Measurements from ENCODE around the gene IRAG1. TPM values are rescaled to one million over a fixed set of nuclear protein-coding genes. Genes with fewer than 3 reads are reported as not detected.

Gene IRAG1
- total and polyA plus RNA-seq, 2 of the 13 experiments (the other 11 are each of a cell fraction or from before 2014, with no cell fraction given): 0.13 to 0.20 TPM

GRCh38 chr11:10735481-10736475 lies 42.2 kb upstream of the IRAG1 start (continued):
- TF ChIP-seq ZNF33B (CRISPR knock-in tag; IDR thresholded peaks at IDR 0.05) (0 out of 2 replicates have a peak, but pooled peaks have one; percentile 39), ZNF564 (CRISPR knock-in tag; IDR thresholded peaks at IDR 0.05) (no peak), MIER3 (CRISPR knock-in tag; IDR thresholded peaks at IDR 0.05; ENCODE audit: borderline replicate concordance) (peak; percentile 61; the same call in 1 of the 2 replicates), ZNF615 (CRISPR knock-in tag; IDR thresholded peaks at IDR 0.05; ENCODE audit: borderline replicate concordance) (no peak), ZNF317 (CRISPR knock-in tag; IDR thresholded peaks at IDR 0.05) (no peak), DNMT3B (CRISPR knock-in tag; conservative IDR thresholded peaks at IDR 0.05) (0 out of 2 replicates have a peak, but pooled peaks have one; percentile 42), RELA (CRISPR knock-in tag; IDR thresholded peaks at IDR 0.05) (no peak), KIAA2018 (CRISPR knock-in tag; IDR thresholded peaks at IDR 0.05; ENCODE audit: borderline replicate concordance) (no peak), ARNTL (CRISPR knock-in tag; IDR thresholded peaks at IDR 0.05) (no peak), AFF4 (CRISPR knock-in tag; IDR thresholded peaks at IDR 0.05) (no peak), ZNF512B (CRISPR knock-in tag; IDR thresholded peaks at IDR 0.05; ENCODE audit: borderline replicate concordance) (no peak)
